Coronary artery (tissue), 2 donors: ENCODE measurements around the gene INPP4A.
"Not testable (repeated sequence)": the region's sequence is repeated elsewhere in the genome, so short reads cannot be mapped to it uniquely, and the experiment has no call there.

ENCODE experiments used
- DNase-seq: peaks from one replicate; pipeline ENCODE4 v3.0.0-alpha.2; 2017; ENCODE audit warnings: low spot score
- H3K27ac ChIP-seq, 2 donors: fragments of 200-600 bp; sonication (generic); one replicate each; pipeline ENCODE4 v1.5.1; 2016 to 2019
- H3K4me3 ChIP-seq: fragments of 200-600 bp; sonication (generic); 2 replicates; pipeline ENCODE4 v1.5.1; 2016; ENCODE audit warnings: mild to moderate bottlenecking, moderate library complexity
- TF ChIP-seq, protein P1 (sequence below): fragments of 200-600 bp; sonication (generic); IDR thresholded peaks from one replicate; pipeline ENCODE4 v1.5.1; 2019; ENCODE audit warnings: antibody characterized with exemption

INPP4A gene

DNA sequence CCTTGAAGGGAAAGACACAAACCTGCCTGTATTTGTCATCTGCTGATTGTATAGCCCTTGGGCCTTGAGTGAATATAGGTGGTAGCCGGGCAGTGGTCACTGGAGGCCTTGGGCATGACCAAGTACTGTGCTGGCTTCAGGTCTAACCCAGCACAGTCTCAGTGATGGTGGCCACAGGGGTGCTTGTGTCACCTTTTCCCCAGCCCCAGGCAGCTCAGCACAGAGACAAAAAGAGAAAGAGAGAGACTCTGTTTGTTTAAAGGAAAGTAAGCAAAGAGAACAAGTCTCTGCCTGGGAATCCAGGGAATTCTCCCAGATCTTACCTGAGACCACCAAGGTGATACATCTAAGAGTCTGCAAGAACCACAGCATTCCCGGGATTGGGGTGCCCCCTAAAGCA, 39.4 kb upstream of the INPP4A start:
- no peak for DNase-seq
- TF ChIP-seq, protein P1, sequence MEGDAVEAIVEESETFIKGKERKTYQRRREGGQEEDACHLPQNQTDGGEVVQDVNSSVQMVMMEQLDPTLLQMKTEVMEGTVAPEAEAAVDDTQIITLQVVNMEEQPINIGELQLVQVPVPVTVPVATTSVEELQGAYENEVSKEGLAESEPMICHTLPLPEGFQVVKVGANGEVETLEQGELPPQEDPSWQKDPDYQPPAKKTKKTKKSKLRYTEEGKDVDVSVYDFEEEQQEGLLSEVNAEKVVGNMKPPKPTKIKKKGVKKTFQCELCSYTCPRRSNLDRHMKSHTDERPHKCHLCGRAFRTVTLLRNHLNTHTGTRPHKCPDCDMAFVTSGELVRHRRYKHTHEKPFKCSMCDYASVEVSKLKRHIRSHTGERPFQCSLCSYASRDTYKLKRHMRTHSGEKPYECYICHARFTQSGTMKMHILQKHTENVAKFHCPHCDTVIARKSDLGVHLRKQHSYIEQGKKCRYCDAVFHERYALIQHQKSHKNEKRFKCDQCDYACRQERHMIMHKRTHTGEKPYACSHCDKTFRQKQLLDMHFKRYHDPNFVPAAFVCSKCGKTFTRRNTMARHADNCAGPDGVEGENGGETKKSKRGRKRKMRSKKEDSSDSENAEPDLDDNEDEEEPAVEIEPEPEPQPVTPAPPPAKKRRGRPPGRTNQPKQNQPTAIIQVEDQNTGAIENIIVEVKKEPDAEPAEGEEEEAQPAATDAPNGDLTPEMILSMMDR = no peak
- no peak overlapping the region for H3K27ac ChIP-seq
- H3K4me3 ChIP-seq = no peak overlapping the region

DNA sequence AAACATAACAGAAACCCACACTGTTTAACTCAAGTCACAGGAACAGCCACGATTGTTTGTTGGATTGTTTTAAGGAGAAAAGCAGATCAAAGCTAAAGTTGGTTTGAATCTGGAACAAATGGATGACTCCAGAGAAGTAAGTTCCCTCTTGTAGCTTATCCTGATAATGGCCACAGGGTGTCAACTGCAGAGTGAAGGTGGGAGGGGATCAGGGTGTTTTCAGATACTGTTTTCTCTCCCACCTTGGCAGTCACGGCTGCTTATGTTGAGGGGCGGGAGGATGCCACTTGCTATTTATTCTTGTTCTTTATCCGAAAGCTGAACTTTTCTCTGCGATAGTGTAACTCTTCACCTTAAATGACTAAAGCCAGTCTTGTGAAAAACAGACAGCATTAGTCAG, 36.5 kb upstream of the INPP4A start:
- Histone ChIP-seq H3K4me3 (no peak overlapping the region), H3K27ac (no peak overlapping the region)
- TF ChIP-seq, protein P1 = no peak
- no peak for DNase-seq

DNA sequence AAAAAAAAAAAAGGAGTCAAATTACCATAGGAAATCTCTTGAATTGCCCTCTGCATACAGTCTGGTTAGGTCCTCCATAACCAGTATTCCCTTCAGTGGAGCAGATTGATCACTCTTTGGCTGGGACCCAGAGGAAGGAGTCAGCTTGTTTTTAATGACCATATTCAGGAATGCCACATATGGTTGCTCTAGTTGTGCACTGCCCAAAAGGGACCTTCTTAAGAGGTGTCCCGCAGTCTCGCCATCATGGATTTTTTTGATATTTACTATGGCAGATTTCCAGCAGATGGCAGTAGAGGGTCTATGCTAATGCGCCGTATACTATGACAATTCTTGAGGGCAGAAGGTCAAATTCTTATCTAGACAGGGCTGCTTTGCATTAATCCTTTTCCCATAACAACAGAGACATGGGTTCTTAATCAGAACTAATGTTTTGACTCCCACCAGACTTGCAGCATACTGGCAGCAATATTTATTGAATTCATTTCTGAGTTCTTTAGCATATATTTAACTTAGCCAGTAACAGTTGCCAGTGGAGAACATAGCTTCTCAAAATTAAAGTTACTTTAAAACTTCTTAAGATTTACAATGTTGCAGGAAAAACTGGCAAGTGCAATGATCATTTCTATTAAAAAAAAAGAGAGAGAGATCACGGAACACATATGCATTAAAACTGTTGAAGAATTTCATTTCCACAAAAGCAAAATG, 31.8 kb upstream of the INPP4A start:
- DNase-seq = no peak
- no peak overlapping the region for H3K27ac ChIP-seq
- H3K4me3 ChIP-seq = no peak overlapping the region
- TF ChIP-seq, protein P1 = no peak

DNA sequence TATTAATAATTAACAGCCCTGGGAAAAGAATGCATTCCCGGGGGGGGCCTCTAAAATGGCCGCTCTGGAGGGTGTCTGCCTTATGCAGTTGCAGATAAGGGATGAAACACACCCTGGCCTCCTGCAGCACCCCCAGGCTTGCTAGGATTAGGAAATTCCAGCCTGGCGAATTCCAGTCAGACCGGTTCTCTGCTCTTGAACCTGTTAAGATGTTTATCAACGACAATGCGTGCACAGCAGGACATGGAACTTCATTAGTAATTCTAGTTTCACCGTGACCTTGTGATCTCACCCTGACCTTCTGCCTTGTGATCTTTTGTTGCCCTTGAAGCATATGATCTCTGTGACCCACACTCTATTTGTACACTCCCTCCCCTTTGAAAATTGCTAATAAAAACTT, 30.4 kb upstream of the INPP4A start:
- H3K27ac ChIP-seq, H3K4me3 ChIP-seq, DNase-seq: not testable (repeated sequence)

DNA sequence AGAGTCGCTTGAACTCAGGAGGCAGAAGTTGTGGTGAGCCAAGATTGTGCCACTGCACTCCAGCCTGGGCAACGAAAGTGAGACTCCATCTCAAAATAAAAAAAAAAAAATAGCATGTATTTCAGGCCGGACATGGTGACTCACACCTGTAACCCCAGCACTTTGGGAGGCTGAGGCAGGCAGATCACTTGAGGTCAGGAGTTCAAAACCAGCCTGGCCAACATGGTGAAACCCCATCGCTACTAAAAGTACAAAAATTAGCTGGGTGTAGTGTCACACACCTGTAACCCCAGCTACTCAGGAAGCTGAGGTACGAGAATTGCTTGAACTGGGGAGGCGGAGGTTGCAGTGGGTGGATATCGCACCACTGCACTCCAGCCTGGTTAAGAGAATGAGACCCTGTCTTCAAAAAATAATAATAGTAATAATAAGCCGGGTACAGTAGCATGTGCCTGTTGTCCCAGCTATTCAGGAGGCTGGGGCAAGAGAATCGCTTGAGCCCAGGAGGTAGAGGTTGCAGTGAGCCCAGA, 28.9 kb upstream of the INPP4A start:
- DNase-seq, H3K4me3 ChIP-seq, H3K27ac ChIP-seq: not testable (repeated sequence)

DNA sequence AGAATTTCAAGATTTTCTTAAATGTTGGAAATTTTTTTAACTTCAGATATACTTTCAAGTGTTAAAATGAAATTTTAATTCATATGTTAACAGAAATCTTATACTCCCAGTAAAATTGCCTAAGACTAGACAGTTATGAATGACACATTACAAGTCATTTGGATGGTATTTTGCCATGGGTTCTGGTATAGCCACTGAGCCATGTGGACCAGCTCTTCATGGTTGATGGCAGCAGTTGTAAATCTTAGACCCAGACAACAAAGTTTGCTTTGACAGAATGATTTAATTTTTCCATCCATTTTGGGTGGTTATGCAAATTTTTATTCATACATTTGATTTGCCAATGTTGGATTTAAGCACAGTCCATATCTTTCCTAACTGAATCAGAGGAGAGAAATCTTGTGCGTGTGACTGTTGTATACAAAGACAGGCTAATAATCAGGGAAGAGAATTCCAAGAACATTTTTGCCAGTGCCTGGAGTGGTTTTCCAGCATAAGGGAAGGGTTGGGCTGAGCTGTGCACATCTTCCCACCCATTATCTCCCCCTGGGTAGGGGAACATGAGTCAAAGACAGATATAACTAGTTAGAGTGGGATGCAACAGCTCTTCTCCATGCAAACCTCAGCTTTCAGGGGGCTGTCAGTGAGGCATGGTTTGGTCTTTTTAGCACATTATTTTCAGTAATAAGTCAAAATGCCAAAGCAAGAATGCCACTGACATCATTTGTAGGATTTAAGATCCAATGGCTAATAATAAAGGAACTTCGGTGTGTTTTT, 28.1 kb upstream of the INPP4A start:
- DNase-seq = no peak
- Histone ChIP-seq H3K4me3 (no peak overlapping the region), H3K27ac (no peak overlapping the region)
- TF ChIP-seq, protein P1 = no peak

DNA sequence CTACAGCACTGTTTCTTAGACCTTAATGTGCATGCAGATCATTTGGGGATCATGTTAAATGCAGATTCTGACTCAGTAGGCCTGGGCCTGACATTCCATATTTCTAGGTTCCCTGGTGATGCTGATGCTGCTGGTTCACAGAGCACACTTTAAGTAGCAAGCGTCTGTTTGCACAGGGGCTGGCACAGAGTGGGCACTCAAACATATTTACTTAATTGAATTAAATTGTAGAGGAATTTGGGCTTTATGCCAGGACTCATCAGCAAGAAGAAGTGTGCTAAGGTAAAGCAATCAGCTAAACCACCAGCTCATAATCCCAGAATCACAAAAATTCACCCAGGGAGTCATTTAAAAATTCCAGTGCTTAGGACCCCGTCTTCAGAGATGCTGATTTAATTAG, 25.1 kb upstream of the INPP4A start:
- TF ChIP-seq, protein P1 = no peak
- no peak for DNase-seq
- Histone ChIP-seq H3K27ac (no peak overlapping the region), H3K4me3 (no peak overlapping the region)
